Measurements from ENCODE around the gene PIGL. TPM values are rescaled to one million over a fixed set of nuclear protein-coding genes. Genes with fewer than 3 reads are reported as not detected.

PIGL gene
- total RNA-seq, 4 donors from 2014 or later: 18.2 to 74.0 (median 40.3) TPM

DNA sequence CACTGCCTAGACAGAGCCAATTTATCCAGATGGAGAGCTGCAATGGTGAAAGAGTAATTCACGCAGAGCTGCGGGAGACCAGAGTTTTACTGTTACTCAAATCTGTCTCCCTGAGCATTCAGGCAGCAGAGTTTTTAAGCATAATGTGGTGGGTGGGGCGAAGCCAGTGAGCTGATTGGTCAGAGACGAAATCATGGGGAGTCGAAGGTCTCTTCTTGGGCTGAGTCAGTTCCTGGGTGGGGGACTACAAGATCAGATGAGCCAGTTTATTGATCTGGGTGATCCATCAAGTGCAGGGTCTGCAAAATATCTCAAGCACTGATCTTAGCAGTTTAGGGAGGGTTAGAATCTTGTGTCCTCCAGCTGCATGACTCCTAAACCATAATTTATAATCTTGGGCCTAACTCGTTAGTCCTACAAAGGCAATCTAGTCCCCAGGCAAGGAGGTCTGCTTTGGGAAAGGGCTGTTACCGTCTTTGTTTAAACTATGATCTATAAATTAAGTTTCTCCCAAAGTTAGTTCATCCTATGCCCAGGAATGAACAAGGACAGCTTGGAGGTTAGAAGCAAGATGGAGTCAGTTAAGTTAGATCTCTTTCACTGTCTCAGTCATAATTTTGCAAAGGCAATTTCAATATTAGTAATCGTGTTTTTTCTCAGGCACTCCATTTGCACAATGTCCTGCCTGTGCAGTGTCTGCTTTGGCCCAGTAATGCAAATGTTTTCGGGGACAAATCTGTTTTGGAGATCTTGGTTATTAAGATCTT lies 27.0 kb downstream of the PIGL start:
- Histone ChIP-seq H3K27ac (no peak overlapping the region), H3K9me3 (no peaks in the 10 kb centered on the region), H3K4me3 (no peak overlapping the region), H3K4me1 (no peaks in the 10 kb centered on the region), H3K27me3 (no peaks in the 10 kb centered on the region), H3K36me3 (no peaks in the 10 kb centered on the region)
- no peak for DNase-seq
- intact Hi-C loops (cut with DNase I; ENCODE audit: low total_unique reads): no loop called here
- TF ChIP-seq, protein P1, sequence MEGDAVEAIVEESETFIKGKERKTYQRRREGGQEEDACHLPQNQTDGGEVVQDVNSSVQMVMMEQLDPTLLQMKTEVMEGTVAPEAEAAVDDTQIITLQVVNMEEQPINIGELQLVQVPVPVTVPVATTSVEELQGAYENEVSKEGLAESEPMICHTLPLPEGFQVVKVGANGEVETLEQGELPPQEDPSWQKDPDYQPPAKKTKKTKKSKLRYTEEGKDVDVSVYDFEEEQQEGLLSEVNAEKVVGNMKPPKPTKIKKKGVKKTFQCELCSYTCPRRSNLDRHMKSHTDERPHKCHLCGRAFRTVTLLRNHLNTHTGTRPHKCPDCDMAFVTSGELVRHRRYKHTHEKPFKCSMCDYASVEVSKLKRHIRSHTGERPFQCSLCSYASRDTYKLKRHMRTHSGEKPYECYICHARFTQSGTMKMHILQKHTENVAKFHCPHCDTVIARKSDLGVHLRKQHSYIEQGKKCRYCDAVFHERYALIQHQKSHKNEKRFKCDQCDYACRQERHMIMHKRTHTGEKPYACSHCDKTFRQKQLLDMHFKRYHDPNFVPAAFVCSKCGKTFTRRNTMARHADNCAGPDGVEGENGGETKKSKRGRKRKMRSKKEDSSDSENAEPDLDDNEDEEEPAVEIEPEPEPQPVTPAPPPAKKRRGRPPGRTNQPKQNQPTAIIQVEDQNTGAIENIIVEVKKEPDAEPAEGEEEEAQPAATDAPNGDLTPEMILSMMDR (IDR thresholded peaks at IDR 0.05): no peak
- no peak for TF ChIP-seq POLR2A (IDR thresholded peaks at IDR 0.05)

DNA sequence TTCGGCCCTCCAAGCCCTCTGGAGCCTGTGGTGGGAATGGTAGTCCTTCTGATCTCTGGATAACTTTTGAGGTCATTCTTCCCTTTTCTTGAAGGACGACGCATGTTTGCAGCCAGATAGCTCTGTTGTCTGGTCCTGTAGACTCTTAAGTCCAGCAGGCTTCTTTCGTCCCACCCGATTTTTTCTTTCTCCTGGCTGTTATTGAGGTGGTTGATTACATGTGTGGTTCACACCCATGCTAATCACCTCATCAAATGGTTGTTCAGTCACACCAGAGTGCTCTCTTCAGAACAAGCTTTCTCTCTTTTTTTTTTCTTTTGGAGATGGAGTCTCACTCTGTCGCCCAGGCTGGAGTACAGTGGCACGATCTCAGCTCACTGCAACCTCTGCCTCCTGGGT lies 30.6 kb downstream of the PIGL start:
- DNase-seq: no peak
- TF ChIP-seq, protein P1 (IDR thresholded peaks at IDR 0.05): no peak
- no peak for TF ChIP-seq POLR2A (IDR thresholded peaks at IDR 0.05)

DNA sequence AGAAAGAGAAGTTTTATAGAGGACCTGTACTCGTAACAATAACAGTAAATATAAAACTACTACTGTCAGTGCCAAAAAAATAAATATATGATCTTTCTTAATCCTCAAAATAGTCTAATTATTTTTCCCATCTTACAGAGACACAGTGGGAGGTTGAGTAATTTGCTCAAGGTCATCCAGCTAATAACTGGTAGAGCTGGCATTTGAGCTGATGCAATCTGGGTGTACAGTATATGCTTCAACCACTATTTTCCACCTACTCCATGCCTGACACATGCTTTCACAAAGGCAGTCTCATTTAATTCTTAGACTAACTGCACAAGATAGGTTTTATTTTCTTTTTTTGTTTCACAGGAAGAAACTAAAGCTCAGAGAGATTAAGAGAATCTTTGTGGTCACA lies 33.6 kb downstream of the PIGL start:
- intact Hi-C loops (cut with DNase I; ENCODE audit: low total_unique reads): no loop called here
- no peaks in the 10 kb centered on the region for H3K27me3 ChIP-seq
- H3K36me3 ChIP-seq: no peaks in the 10 kb centered on the region
- no peaks in the 10 kb centered on the region for H3K4me1 ChIP-seq
- no peak overlapping the region for H3K4me3 ChIP-seq
- no peak for DNase-seq
- no peaks in the 10 kb centered on the region for H3K9me3 ChIP-seq
- no peak overlapping the region for H3K27ac ChIP-seq
- TF ChIP-seq POLR2A (IDR thresholded peaks at IDR 0.05): no peak
- TF ChIP-seq, protein P1 (IDR thresholded peaks at IDR 0.05): no peak

More for the DNA sequence above, 30.6 kb downstream of the PIGL start:
- intact Hi-C loops (cut with DNase I; ENCODE audit: low total_unique reads): no loop called here
- Histone ChIP-seq H3K27ac (no peak overlapping the region), H3K9me3 (no peaks in the 10 kb centered on the region), H3K27me3 (no peaks in the 10 kb centered on the region), H3K4me3 (no peak overlapping the region), H3K4me1 (no peaks in the 10 kb centered on the region), H3K36me3 (no peaks in the 10 kb centered on the region)

DNA sequence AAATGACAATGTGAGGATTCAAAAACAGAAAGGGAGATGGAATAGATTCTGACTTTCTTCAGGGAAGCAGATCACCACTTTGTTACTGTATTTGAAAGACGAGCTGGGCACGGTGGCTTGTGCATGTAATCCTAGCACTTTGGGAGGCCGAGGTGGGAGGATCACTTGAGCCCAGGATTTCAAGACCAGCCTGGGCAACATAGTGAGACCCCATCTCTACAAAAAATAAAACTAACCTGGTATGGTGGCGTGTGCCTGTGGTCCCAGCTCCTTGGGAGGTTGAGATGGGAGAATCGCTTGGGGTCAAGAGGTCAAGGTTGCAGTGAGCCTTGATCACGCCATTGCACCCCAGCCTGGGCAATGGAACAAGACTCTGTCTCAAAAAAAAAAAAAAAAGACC lies 34.0 kb downstream of the PIGL start:
- TF ChIP-seq, protein P1 (IDR thresholded peaks at IDR 0.05): no peak
- no peak for TF ChIP-seq POLR2A (IDR thresholded peaks at IDR 0.05)
- intact Hi-C loops (cut with DNase I; ENCODE audit: low total_unique reads): no loop called here
- H3K4me3 ChIP-seq: no peak overlapping the region

DNA sequence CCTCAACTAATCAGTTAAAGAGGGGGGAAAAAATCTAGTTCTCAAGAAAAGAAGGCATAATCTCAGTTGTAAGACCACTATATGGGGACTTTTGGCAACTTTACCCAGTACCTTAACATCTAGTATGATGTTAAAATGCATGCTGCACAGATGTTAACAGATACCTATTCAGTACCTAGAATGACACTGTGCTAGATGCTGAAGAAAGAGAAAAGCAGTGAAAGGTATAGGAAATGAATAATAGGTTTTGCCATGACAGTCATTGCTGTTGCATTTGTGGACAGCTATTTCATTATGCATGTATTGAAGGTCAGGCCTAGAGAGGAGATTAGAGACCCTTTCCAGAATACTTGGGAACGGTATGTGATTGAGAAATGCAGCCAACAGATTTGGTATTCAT lies 34.5 kb downstream of the PIGL start:
- no peaks in the 10 kb centered on the region for H3K27me3 ChIP-seq
- no peak overlapping the region for H3K4me3 ChIP-seq
- no peaks in the 10 kb centered on the region for H3K9me3 ChIP-seq
- DNase-seq: no peak
- TF ChIP-seq, protein P1 (IDR thresholded peaks at IDR 0.05): no peak
- no peak for TF ChIP-seq POLR2A (IDR thresholded peaks at IDR 0.05)
- H3K36me3 ChIP-seq: no peaks in the 10 kb centered on the region
- no peak overlapping the region for H3K27ac ChIP-seq
- no peaks in the 10 kb centered on the region for H3K4me1 ChIP-seq
- intact Hi-C loops (cut with DNase I; ENCODE audit: low total_unique reads): no loop called here

More for the DNA sequence above, 34.0 kb downstream of the PIGL start:
- H3K27me3 ChIP-seq: no peaks in the 10 kb centered on the region
- H3K9me3 ChIP-seq: no peaks in the 10 kb centered on the region
- no peaks in the 10 kb centered on the region for H3K4me1 ChIP-seq
- H3K36me3 ChIP-seq: no peaks in the 10 kb centered on the region
- H3K27ac ChIP-seq: no peak overlapping the region
- no peak for DNase-seq

Measured in uterus (tissue), 4 donors.